Measurements from ENCODE around the gene TTC22. TPM values are rescaled to one million over a fixed set of nuclear protein-coding genes. Genes with fewer than 3 reads are reported as not detected.

Gene TTC22
- total RNA-seq, 1 experiment from 2014 or later: not detected

DNA sequence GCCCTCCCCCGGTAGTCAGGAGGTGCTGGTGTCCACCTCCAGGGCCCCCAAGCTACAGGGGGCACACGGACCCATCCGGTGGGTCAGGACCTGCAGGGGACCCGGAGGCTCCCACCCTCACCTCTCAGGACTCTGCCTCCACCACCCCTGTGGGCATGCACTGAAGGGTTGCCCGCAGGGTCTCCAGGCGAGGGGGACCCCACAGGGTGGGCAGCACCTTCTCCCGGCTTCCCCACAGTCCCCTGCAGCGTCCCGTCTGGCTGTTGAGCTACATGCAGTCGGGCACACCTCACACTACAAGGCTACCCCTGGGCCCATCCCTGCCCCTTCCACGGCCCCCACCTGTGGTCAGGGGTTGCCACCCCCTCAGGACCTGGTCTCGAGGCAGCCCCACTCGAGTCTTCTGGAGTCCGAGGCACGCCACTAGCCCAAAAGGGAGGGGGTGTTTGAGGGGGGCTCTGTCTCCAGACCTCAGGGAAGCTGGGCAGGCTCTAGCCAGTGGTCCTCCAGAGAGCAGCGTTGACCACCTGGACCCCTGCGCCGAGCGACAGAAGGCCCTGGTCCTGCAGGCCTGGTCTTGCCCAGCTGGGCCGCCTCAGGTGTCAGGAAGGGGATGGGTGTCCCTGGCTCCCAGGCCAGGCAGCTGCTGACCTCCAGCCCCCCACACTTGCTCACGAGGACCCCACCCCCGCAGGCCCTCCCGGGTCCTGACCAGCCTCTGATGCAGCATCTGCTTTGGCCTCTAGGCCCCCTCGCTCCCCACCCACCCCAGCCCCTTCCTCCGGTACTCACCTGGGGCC is 46.4 kb downstream of the TTC22 start:
- H3K4me1 ChIP-seq (replicated peaks): no peaks in the 10 kb centered on the region

DNA sequence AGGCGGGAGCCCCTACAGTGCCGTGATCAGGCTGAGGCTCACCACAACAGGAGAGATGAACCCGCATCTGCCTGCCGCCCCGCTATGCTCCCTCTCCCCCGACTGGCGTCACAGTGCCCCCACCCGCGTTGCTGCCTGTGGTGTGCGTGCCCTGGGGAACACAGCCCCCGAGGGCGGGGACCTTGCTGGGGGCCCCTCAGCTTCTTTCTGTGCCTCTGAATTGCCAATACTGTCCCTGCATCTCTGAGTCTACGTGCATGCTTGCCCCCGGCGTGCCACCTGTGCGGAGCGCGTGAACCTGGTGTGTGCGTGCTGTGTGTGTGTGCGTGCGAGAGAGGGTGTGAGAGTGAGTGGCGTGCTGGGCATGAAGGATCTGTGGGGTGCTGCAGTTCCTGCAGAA is 47.1 kb downstream of the TTC22 start:
- H3K27ac ChIP-seq: no peak overlapping the region
- H3K27me3 ChIP-seq (replicated peaks): no peaks in the 10 kb centered on the region; the same call in 1 of the 2 replicates
- DNase-seq (ENCODE audit: low read depth in 1 of 2, low spot score in 2 of 2): no peak
- H3K4me1 ChIP-seq (replicated peaks): no peaks in the 10 kb centered on the region
- H3K4me3 ChIP-seq: no peak overlapping the region
- no peaks in the 10 kb centered on the region for H3K9me3 ChIP-seq (replicated peaks)
- H3K36me3 ChIP-seq: peaks cover 9% of the 10 kb centered on the region

More for the DNA sequence above, 46.4 kb downstream of the TTC22 start:
- H3K4me3 ChIP-seq: no peak overlapping the region
- no peak for DNase-seq (ENCODE audit: low read depth in 1 of 2, low spot score in 2 of 2)
- H3K27ac ChIP-seq: no peak overlapping the region
- H3K27me3 ChIP-seq (replicated peaks): no peaks in the 10 kb centered on the region; the same call in 1 of the 2 replicates
- H3K9me3 ChIP-seq (replicated peaks): no peaks in the 10 kb centered on the region
- peaks cover 9% of the 10 kb centered on the region for H3K36me3 ChIP-seq

- no peaks in the 10 kb centered on the region for H3K4me1 ChIP-seq (replicated peaks)
- H3K27me3 ChIP-seq (replicated peaks): no peaks in the 10 kb centered on the region; the same call in 1 of the 2 replicates
- H3K36me3 ChIP-seq: no peaks in the 10 kb centered on the region
- no peaks in the 10 kb centered on the region for H3K9me3 ChIP-seq (replicated peaks)
- no peak overlapping the region for H3K27ac ChIP-seq
- DNase-seq (ENCODE audit: low read depth in 1 of 2, low spot score in 2 of 2): no peak
- no peak overlapping the region for H3K4me3 ChIP-seq
Observed at GRCh38 chr1:54751426-54751825, 49.7 kb downstream of the TTC22 start.

DNA sequence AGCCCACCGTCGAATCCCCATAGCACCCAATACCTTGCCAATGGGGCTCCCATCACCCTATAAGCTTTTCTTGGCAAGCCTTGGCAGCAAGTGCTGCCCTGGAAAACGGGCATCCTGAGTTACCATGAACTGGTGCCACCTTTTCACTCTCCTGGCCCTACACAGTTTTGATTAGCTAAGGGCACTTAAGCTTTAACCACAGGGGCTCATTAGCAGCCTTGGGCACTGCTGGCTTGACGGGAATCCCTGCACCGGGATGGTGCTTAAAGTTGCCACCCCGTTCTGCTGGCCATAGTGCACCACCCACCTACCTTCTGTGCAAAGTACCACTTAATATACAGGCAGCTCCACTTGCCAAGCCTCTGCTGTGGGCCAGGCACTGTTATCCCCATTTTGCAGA is 50.5 kb downstream of the TTC22 start:
- Histone ChIP-seq H3K36me3 (no peaks in the 10 kb centered on the region), H3K4me1 (replicated peaks) (no peaks in the 10 kb centered on the region), H3K4me3 (no peak overlapping the region), H3K27me3 (replicated peaks) (no peaks in the 10 kb centered on the region; the same call in 1 of the 2 replicates), H3K27ac (no peak overlapping the region), H3K9me3 (replicated peaks) (no peaks in the 10 kb centered on the region)
- no peak for DNase-seq (ENCODE audit: low read depth in 1 of 2, low spot score in 2 of 2)

DNA sequence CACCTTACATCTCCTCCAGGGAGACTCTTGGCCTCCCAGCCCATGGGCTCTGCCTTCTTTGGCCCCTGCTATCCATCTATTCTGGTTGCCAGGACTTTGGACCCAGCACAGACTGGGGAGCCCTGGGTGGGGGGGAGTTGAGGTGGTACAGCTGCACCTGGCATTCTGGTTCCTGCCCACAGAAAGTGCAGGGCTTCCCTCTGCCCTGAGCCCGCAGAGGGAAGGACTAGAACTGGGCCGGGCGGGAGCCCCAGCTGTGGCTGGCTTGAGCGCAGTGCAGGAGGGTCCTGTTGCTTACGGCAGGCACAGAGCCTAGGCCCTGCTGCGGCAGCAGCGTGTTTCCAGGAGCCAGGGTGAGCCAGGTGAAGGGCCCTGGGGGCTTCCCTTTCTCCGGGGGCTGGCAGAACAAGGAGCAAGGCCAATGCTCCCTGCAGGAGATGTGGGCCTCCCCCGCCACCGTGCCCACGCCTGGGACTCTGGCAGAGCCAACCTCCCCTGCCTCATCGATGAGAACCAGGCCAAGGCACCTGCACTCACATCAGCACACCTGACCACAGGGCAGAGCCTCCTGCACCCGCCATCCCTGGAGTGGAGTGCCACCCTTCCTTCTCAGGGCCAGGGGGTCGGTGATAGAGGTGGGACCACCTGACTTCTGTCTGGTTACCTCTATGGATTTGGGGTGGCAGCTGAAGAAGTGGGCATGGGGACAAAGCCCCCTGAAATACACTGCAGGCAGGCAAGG is 52.9 kb downstream of the TTC22 start:
- Histone ChIP-seq H3K9me3 (replicated peaks) (no peaks in the 10 kb centered on the region), H3K27me3 (replicated peaks) (no peaks in the 10 kb centered on the region; the same call in 1 of the 2 replicates), H3K4me3 (no peak overlapping the region), H3K27ac (no peak overlapping the region), H3K36me3 (peaks cover 7% of the 10 kb centered on the region), H3K4me1 (replicated peaks) (no peaks in the 10 kb centered on the region)
- no peak for DNase-seq (ENCODE audit: low read depth in 1 of 2, low spot score in 2 of 2)

- Histone ChIP-seq H3K27ac (no peak overlapping the region), H3K27me3 (replicated peaks) (no peaks in the 10 kb centered on the region; the same call in 1 of the 2 replicates), H3K9me3 (replicated peaks) (no peaks in the 10 kb centered on the region), H3K4me3 (no peak overlapping the region), H3K36me3 (peaks cover 30% of the 10 kb centered on the region), H3K4me1 (replicated peaks) (no peaks in the 10 kb centered on the region)
- DNase-seq (ENCODE audit: low read depth in 1 of 2, low spot score in 2 of 2): no peak
Observed at GRCh38 chr1:54745864-54746263, 55.3 kb downstream of the TTC22 start.

GRCh38 chr1:54745274-54745673 is 55.8 kb downstream of the TTC22 start:
- Histone ChIP-seq H3K27ac (no peak overlapping the region), H3K27me3 (replicated peaks) (no peaks in the 10 kb centered on the region; the same call in 1 of the 2 replicates), H3K4me3 (no peak overlapping the region), H3K4me1 (replicated peaks) (no peaks in the 10 kb centered on the region), H3K36me3 (peaks cover 34% of the 10 kb centered on the region), H3K9me3 (replicated peaks) (no peaks in the 10 kb centered on the region)
- DNase-seq (ENCODE audit: low read depth in 1 of 2, low spot score in 2 of 2): no peak

DNA sequence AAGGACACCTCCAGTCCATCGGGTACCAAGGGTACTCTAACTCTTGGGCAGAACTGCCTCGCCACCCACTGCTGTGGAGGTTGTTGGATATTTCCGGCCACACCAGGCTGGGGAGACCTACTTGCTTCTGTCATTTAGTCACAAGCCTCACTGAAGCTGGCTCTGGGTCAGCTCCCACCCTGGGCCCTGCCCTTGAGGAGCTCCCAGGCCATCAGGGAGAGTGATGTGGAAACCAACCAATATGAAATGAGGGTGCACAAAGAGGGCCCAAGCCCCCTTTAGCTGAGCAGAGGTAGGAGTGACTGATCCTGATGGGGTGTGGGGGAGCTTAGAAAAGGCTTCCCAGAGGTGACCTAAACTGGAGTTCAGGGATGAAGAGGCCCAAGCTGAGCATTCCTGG is 56.4 kb downstream of the TTC22 start:
- no peaks in the 10 kb centered on the region for H3K4me1 ChIP-seq (replicated peaks)
- no peak overlapping the region for H3K27ac ChIP-seq
- H3K9me3 ChIP-seq (replicated peaks): no peaks in the 10 kb centered on the region
- DNase-seq (ENCODE audit: low read depth in 1 of 2, low spot score in 2 of 2): no peak
- H3K36me3 ChIP-seq: peaks cover 40% of the 10 kb centered on the region
- H3K27me3 ChIP-seq (replicated peaks): no peaks in the 10 kb centered on the region
- H3K4me3 ChIP-seq: no peak overlapping the region

- H3K4me3 ChIP-seq: no peak overlapping the region
- H3K27me3 ChIP-seq (replicated peaks): no peaks in the 10 kb centered on the region
- no peaks in the 10 kb centered on the region for H3K4me1 ChIP-seq (replicated peaks)
Observed at GRCh38 chr1:54743416-54744226, 57.5 kb downstream of the TTC22 start.

GRCh38 chr1:54742282-54742681 is 58.8 kb downstream of the TTC22 start:
- Histone ChIP-seq H3K4me1 (replicated peaks) (no peaks in the 10 kb centered on the region), H3K27ac (no peak overlapping the region), H3K9me3 (replicated peaks) (no peaks in the 10 kb centered on the region), H3K36me3 (peaks cover 58% of the 10 kb centered on the region), H3K4me3 (no peak overlapping the region), H3K27me3 (replicated peaks) (no peaks in the 10 kb centered on the region)
- DNase-seq (ENCODE audit: low read depth in 1 of 2, low spot score in 2 of 2): no peak

More at GRCh38 chr1:54743416-54744226, 57.5 kb downstream of the TTC22 start:
- peaks cover 46% of the 10 kb centered on the region for H3K36me3 ChIP-seq
- H3K9me3 ChIP-seq (replicated peaks): no peaks in the 10 kb centered on the region
- no peak for DNase-seq (ENCODE audit: low read depth in 1 of 2, low spot score in 2 of 2)
- no peak overlapping the region for H3K27ac ChIP-seq

- Histone ChIP-seq H3K9me3 (replicated peaks) (no peaks in the 10 kb centered on the region), H3K27ac (no peak overlapping the region), H3K27me3 (replicated peaks) (no peaks in the 10 kb centered on the region), H3K4me1 (replicated peaks) (no peaks in the 10 kb centered on the region), H3K36me3 (peaks cover 65% of the 10 kb centered on the region), H3K4me3 (no peak overlapping the region)
- DNase-seq (ENCODE audit: low read depth in 1 of 2, low spot score in 2 of 2): no peak
Observed at GRCh38 chr1:54741531-54741930, 59.6 kb downstream of the TTC22 start.

GRCh38 chr1:54738244-54738643 is 62.9 kb downstream of the TTC22 start:
- no peak overlapping the region for H3K27ac ChIP-seq
- no peaks in the 10 kb centered on the region for H3K27me3 ChIP-seq (replicated peaks)
- H3K4me3 ChIP-seq: no peak overlapping the region
- DNase-seq (ENCODE audit: low read depth in 1 of 2, low spot score in 2 of 2): no peak
- no peaks in the 10 kb centered on the region for H3K9me3 ChIP-seq (replicated peaks)
- peaks cover 87% of the 10 kb centered on the region for H3K36me3 ChIP-seq
- no peaks in the 10 kb centered on the region for H3K4me1 ChIP-seq (replicated peaks)

- H3K27me3 ChIP-seq (replicated peaks): no peaks in the 10 kb centered on the region
- H3K4me1 ChIP-seq (replicated peaks): no peaks in the 10 kb centered on the region
- H3K4me3 ChIP-seq: no peak overlapping the region
- H3K9me3 ChIP-seq (replicated peaks): no peaks in the 10 kb centered on the region
- no peak overlapping the region for H3K27ac ChIP-seq
- peaks cover 75% of the 10 kb centered on the region for H3K36me3 ChIP-seq
- no peak for DNase-seq (ENCODE audit: low read depth in 1 of 2, low spot score in 2 of 2)
Observed at GRCh38 chr1:54736685-54737084, 64.4 kb downstream of the TTC22 start.

Measured in SJSA1 (cell line).